Measurements from ENCODE around the gene BCAM.
A peak's percentile ranks its signal among the peaks of the same experiment; 100 is the strongest.

DNA sequence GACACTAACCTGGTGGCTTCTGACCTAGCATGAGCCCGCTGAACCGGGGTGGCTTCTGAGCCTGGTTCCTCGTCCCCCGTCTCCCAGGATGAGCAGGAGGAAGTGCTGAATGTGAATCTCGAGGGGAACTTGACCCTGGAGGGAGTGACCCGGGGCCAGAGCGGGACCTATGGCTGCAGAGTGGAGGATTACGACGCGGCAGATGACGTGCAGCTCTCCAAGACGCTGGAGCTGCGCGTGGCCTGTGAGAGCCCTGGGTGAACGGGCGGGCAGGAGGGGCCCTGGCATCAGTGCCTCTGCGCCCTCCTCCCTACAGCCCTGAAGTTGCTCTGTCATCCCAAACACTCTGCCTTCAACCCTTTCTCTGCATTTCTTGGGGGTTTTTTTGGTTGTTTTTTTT, 5.6 kb downstream of the BCAM start:
- TF ChIP-seq, protein P1, sequence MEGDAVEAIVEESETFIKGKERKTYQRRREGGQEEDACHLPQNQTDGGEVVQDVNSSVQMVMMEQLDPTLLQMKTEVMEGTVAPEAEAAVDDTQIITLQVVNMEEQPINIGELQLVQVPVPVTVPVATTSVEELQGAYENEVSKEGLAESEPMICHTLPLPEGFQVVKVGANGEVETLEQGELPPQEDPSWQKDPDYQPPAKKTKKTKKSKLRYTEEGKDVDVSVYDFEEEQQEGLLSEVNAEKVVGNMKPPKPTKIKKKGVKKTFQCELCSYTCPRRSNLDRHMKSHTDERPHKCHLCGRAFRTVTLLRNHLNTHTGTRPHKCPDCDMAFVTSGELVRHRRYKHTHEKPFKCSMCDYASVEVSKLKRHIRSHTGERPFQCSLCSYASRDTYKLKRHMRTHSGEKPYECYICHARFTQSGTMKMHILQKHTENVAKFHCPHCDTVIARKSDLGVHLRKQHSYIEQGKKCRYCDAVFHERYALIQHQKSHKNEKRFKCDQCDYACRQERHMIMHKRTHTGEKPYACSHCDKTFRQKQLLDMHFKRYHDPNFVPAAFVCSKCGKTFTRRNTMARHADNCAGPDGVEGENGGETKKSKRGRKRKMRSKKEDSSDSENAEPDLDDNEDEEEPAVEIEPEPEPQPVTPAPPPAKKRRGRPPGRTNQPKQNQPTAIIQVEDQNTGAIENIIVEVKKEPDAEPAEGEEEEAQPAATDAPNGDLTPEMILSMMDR (IDR thresholded peaks at IDR 0.05 in 8 of 11, conservative IDR thresholded peaks at IDR 0.05 in 3 of 11): no peak
- peak in 2 of 3 donors; percentile 26 to 39 for TF ChIP-seq POLR2AphosphoS5 (IDR thresholded peaks at IDR 0.05)
